Calu3 (cell line): ENCODE results near the gene ATP2C2. TPM values are rescaled to one million over a fixed set of nuclear protein-coding genes. Genes with fewer than 3 reads are reported as not detected.

Experiments used
- BruUV-seq: library from RNA; stranded (reverse); fragments of 400-500 nt; replicated peaks from 2 replicates; lab custom pipeline; 2021; lab: Mats Ljungman, UMichigan
- CTCF ChIA-PET: fragments of 300-600 bp; sonication (Branson Sonifier 250); formaldehyde crosslinking; loops from one replicate; lab custom pipeline; 2022; ENCODE audit warnings: antibody characterized with exemption; lab: Charles Lee
- DNase-seq: peaks from one replicate; pipeline ENCODE4 v3.0.0; 2022
- H3K27ac Mint-ChIP-seq: one replicate; pipeline ENCODE4 v1.8.0; 2022; ENCODE audit warnings: mixed read lengths; ENCODE audit not compliant: unreplicated experiment
- H3K27me3 Mint-ChIP-seq: one replicate; pipeline ENCODE4 v1.8.0; 2022; ENCODE audit warnings: mixed read lengths; ENCODE audit not compliant: unreplicated experiment
- H3K36me3 Mint-ChIP-seq: one replicate; pipeline ENCODE4 v1.8.0; 2022; ENCODE audit warnings: mild to moderate bottlenecking, moderate library complexity, mixed read lengths; ENCODE audit not compliant: insufficient read depth, unreplicated experiment
- H3K4me1 Mint-ChIP-seq: one replicate; pipeline ENCODE4 v1.8.0; 2022; ENCODE audit warnings: mild to moderate bottlenecking, low read depth, mixed read lengths; ENCODE audit not compliant: unreplicated experiment
- H3K4me3 Mint-ChIP-seq: one replicate; pipeline ENCODE4 v1.8.0; 2022; ENCODE audit warnings: mild to moderate bottlenecking, low read depth, moderate library complexity, mixed read lengths; ENCODE audit not compliant: unreplicated experiment
- H3K9me3 Mint-ChIP-seq: one replicate; pipeline ENCODE4 v1.8.0; 2022; ENCODE audit warnings: low read depth, mixed read lengths; ENCODE audit not compliant: unreplicated experiment
- CTCF ChIP-seq: fragments of 200-600 bp; IDR thresholded peaks from one replicate; pipeline ENCODE4 v1.8.0; 2022; ENCODE audit warnings: antibody characterized with exemption; ENCODE audit not compliant: unreplicated experiment
- intact Hi-C: fragments of 100-400 bp; cut with micrococcal nuclease; formaldehyde crosslinking; loops from one replicate; pipeline ENCODE4 v1.10.0; 2022; ENCODE audit not compliant: unreplicated experiment
- total RNA-seq: library from RNA; stranded (reverse); gene quantifications from 2 replicates; pipeline ENCODE4 v1.2.3, GENCODE V29; 2022

ATP2C2 gene
- total RNA-seq, 1 experiment from 2014 or later: 30.5 TPM

- DNase-seq: no peak
- H3K27ac Mint-ChIP-seq: no peak overlapping the region
- peaks cover 27% of the 10 kb centered on the region for H3K36me3 Mint-ChIP-seq
- no peak overlapping the region for H3K4me3 Mint-ChIP-seq
- BruUV-seq: no TSS peak
- no peak for TF ChIP-seq CTCF
- H3K27me3 Mint-ChIP-seq: no peaks in the 10 kb centered on the region
- intact Hi-C loops: no loop called here
- CTCF ChIA-PET: no interaction called here
- H3K4me1 Mint-ChIP-seq: no peaks in the 10 kb centered on the region
- H3K9me3 Mint-ChIP-seq: no peaks in the 10 kb centered on the region
Measured at GRCh38 chr16:84459533-84459894, 91.2 kb downstream of the ATP2C2 start.

- intact Hi-C loops: no loop called here
- BruUV-seq: no TSS peak
- Mint-ChIP-seq H3K4me1 (no peaks in the 10 kb centered on the region), H3K9me3 (no peaks in the 10 kb centered on the region), H3K4me3 (no peak overlapping the region), H3K27me3 (no peaks in the 10 kb centered on the region), H3K27ac (no peak overlapping the region), H3K36me3 (peaks cover 29% of the 10 kb centered on the region)
- DNase-seq: no peak
- CTCF ChIA-PET: no interaction called here
- no peak for TF ChIP-seq CTCF
Measured at GRCh38 chr16:84459941-84460405, 91.6 kb downstream of the ATP2C2 start.

- no peak for DNase-seq
- CTCF ChIA-PET: no interaction called here
- BruUV-seq: no TSS peak
Measured at GRCh38 chr16:84460406-84461028, 92.2 kb downstream of the ATP2C2 start.

GRCh38 chr16:84461029-84461412 is 92.7 kb downstream of the ATP2C2 start:
- CTCF ChIA-PET: no interaction called here
- intact Hi-C loops: no loop called here
- no peaks in the 10 kb centered on the region for H3K27me3 Mint-ChIP-seq

More at GRCh38 chr16:84460406-84461028, 92.2 kb downstream of the ATP2C2 start:
- H3K27ac Mint-ChIP-seq: no peak overlapping the region
- H3K36me3 Mint-ChIP-seq: peaks cover 30% of the 10 kb centered on the region
- H3K27me3 Mint-ChIP-seq: no peaks in the 10 kb centered on the region
- no peaks in the 10 kb centered on the region for H3K4me1 Mint-ChIP-seq
- H3K9me3 Mint-ChIP-seq: no peaks in the 10 kb centered on the region
- TF ChIP-seq CTCF: no peak
- H3K4me3 Mint-ChIP-seq: no peak overlapping the region
- intact Hi-C loops: no loop called here

More at GRCh38 chr16:84461029-84461412, 92.7 kb downstream of the ATP2C2 start:
- H3K9me3 Mint-ChIP-seq: no peaks in the 10 kb centered on the region
- DNase-seq: no peak
- no peak for TF ChIP-seq CTCF
- no peaks in the 10 kb centered on the region for H3K4me1 Mint-ChIP-seq
- no TSS peak for BruUV-seq
- no peak overlapping the region for H3K4me3 Mint-ChIP-seq
- H3K27ac Mint-ChIP-seq: no peak overlapping the region
- peaks cover 30% of the 10 kb centered on the region for H3K36me3 Mint-ChIP-seq
